ENCODE measurements around the gene GOLT1B.
"Not testable (repeated sequence)": the region's sequence is repeated elsewhere in the genome, so short reads cannot be mapped to it uniquely, and the experiment has no call there.

The GOLT1B gene, protein sequence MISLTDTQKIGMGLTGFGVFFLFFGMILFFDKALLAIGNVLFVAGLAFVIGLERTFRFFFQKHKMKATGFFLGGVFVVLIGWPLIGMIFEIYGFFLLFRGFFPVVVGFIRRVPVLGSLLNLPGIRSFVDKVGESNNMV

GRCh38 chr12:21501258-21502163 lies at the start of gene GOLT1B, which contains the start of gene RECQL:
Gene GOLT1B (plus strand): TSS chr12:21501789. CDS start chr12:21501924, 135 bp downstream.
Gene RECQL (minus strand): TSS chr12:21501635. CDS start chr12:21499570, 2,065 bp downstream.
- DNase-seq = peak; percentile 98

DNA sequence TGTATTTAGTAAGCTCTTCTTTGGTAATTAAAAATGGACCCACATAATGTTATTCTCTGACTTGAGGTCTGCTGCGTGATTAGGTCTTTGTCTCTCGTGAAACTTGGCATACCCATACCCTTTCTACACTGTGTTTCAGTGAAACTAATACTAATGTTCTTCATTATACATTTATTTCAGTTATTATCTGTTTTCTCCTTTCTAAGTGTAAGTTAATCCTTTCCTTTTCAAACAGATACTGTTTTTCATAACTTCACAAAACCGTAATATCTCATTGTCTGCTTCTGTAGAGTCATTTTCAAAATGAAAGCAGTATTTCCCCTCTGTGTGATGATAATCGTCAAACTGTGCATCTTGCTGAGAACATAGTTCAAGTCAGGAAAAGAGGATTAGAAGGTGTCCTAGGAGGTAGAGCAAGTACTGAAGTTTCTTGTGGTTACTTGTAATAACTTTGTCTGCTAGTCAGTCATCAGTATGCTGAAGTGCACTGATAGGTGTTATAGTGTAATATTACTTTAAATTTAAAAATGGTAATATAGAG lies 48.2 kb upstream of the GOLT1B start:
- no peak for DNase-seq

- no peak for DNase-seq
These were observed 45.3 kb upstream of the GOLT1B start for GRCh38 chr12:21456291-21456780.

- no peak for DNase-seq
These were observed 42.1 kb upstream of the GOLT1B start for GRCh38 chr12:21459474-21459873.

DNA sequence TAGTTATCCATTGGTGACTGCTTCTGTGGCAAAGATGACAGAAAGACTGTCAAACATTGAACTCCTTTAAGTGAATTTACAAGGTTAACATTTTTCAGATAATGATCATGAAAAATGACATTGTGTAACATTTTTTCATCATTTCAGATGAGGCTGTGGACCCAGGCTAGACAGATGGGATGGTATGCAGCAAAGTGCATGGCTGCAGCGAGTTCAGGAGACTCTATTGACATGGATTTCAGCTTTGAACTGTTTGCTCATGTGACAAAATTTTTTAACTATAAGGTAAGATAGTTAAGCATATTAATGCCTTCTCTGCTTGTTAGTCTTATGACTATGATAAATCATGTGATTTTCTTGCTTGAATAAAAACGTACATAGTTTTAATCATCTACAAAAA lies 34.3 kb upstream of the GOLT1B start:
- DNase-seq = not testable (repeated sequence)

GRCh38 chr12:21471294-21471693 lies 30.3 kb upstream of the GOLT1B start:
- no peak for DNase-seq

GRCh38 chr12:21472197-21472823 lies 29.3 kb upstream of the GOLT1B start:
- no peak for DNase-seq

DNA sequence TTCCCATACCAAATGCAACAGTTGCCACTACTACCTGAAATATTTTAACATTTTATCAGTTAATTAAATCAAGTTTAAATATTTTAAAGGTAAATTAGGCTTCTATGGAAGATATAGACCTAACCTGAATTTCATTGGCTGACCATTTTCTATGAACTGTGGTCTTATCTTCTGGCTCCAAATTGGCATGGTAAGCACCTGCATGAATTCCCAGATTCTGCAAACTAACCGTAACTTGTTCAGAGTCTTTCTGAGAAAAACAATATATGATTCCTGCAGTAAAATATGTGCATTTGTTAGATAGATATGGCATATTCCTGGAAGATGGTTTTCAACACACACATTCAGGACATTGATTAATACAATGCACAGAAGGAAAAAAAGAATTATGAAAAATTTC lies 26.0 kb upstream of the GOLT1B start:
- DNase-seq = no peak

- no peak for DNase-seq
These were observed 24.6 kb upstream of the GOLT1B start for GRCh38 chr12:21476949-21477348.

DNA sequence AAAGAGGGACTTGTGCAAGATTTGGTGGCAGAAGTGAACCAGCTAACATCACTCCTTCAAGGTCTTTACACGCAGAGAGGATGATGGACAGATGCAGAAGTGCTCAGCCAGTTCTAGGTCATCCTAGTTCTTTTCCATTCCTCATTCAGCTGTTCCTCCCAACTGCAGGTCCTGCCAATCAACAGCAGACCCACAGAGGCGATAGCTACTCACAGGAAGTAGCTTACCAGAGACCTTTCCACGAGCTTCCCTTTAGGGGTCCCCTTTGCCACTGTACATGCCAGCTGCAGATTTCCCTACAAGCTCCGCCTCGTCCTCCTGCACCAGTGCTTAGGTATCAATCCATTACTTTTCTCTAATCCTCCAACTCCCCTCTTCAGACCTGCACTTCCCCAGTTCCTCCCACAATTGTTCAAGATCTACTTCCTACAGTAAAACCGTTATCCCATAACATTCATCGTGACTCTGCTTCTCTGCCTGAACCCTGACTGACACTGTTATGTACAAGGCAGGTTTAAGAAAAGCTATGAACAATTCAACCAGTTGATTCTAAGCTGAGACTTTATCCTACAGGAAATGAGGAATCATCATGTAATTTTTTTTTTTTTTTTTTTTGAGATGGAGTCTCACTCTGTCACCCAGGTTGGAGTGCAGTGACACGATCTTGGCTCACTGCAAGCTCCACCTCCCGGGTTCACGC lies 22.7 kb upstream of the GOLT1B start:
- DNase-seq = no peak

DNA sequence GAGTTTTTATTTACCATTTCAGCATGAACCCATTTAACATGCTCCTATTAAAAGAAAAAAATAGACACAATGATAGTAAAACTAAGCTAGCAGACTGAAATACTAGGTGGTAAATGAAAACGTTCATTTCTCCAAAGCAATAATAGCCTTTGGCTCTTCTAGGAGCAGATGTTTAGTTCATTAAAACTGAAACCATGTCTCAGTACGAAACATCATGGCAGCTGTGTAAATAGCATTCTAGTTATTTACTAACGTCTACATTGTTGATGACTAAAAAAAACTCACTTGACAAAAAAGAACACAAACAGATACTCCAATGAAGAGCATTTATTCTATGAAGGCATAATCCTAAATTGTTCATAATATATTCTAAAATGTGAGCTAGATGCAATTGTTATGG lies 18.1 kb upstream of the GOLT1B start:
- DNase-seq = peak; percentile 93

- DNase-seq = no peak
These were observed 15.6 kb upstream of the GOLT1B start for GRCh38 chr12:21485998-21486397.

DNA sequence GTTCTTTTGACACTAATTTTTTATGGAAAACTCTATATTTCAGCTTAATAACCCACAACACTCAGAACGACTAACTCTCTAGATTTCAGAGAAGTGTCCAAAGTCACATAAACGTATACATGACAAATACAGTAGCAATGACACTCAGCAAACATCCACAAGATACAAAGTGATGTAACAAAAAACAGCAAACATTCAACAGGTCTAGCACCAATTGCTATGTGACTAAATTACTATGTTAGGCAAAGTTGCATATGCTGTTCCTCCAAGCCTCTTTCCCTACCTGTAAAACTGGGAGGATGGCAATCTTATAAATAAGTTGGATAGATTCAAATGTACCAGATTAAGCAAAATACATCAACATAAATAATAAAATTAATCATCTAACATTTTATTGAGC lies 1.8 kb upstream of the GOLT1B start:
- DNase-seq = no peak

GRCh38 chr12:21500786-21501257 lies 767 bp upstream of the GOLT1B start:
- DNase-seq = no peak

- no peak for DNase-seq
These were observed 541 bp downstream of the GOLT1B start for GRCh38 chr12:21502164-21502496.

GRCh38 chr12:21502872-21503271 lies 1.3 kb downstream of the GOLT1B start:
- DNase-seq = no peak

- DNase-seq = no peak
These were observed 4.3 kb downstream of the GOLT1B start for GRCh38 chr12:21505888-21506287.

DNA sequence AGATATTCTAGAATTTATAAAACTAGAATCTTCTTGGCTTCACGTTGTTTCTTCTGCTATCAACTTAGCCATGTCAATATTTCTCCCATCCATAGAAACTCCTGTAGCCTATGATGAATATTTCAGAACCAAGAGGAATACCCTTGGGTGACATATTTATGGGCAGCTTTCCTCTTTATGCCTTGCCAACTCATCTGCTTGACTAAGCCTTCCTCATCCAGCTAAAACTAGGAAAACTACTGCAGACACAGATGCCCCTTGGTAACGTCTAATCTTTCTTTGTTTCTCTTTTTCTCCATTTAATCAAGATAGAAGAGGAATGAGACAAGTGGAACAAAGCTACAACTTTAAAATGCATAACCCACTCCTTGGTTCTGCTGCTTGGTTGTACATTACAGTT lies 6.3 kb downstream of the GOLT1B start:
- no peak for DNase-seq

GRCh38 chr12:21509768-21510167 lies 8.2 kb downstream of the GOLT1B start:
- no peak for DNase-seq

DNA sequence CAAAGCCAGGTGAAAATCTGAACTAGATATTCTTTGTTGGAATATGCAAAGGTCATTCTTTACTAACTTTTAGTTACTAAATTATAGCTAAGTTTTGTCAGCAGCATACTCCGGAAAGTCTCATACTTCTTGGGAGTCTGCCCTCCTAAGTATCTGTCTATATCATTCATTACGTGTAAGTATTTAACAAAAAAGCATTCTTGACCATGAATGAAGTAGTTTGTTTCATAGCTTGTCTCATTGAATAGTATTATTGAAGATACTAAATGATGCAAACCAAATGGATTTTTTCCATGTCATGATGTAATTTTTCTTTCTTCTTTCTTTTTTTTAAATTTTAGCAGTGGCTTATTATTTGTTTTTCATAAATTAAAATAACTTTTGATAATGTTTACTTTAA lies 14.7 kb downstream of the GOLT1B start:
- DNase-seq = no peak

DNA sequence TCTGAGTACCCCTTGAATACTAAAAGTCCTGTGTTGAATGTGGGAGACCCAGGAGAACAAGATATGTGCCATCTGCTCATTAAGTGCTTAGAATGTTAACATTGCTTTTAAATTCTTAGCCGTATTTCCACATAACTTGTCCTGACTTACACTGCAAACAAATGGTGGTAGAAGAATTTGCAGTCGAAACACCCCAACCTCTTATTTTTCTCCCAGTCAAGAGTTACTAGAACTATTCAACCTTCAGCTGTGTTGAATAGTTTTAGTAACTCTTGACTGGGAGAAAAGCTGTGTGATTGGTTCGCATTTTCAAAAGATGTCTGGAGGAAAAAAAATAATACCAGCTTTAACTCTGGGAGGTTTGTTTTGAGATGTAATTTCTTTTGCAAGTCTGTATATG lies 16.9 kb downstream of the GOLT1B start:
- no peak for DNase-seq

- DNase-seq = no peak
These were observed 20.0 kb downstream of the GOLT1B start for GRCh38 chr12:21521541-21521940.

- DNase-seq = no peak
These were observed 21.6 kb downstream of the GOLT1B start for GRCh38 chr12:21523148-21523547.

Data from NCI-H1092 treated with DMSO at 0.1 percent for 48 hours (cell line).